Activated T-helper 1 cell treated with anti-CD3 and anti-CD28 coated beads, Interleukin-12 subunit alpha, Interleukin-12 subunit beta, Interleukin-2, Interleukin-4 antibody, amounts not matched to agents 30 ng/mL and 10 ng/mL and 1 ng/mL, durations not matched to agents 14 hours and 24 hours and 36 hours (primary cell): ENCODE measurements around the gene PMS2. TPM values are rescaled to one million over a fixed set of nuclear protein-coding genes. Genes with fewer than 3 reads are reported as not detected.
"Not testable (repeated sequence)": the region's sequence is repeated elsewhere in the genome, so short reads cannot be mapped to it uniquely, and the experiment has no call there.

Source experiments
- DNase-seq: peaks from one replicate; pipeline ENCODE4 v3.0.0; 2021; ENCODE audit warnings: low spot score
- H3K27ac Mint-ChIP-seq: one replicate; pipeline ENCODE4 v1.8.0; 2021; ENCODE audit warnings: mild to moderate bottlenecking, mixed read lengths
- H3K27me3 Mint-ChIP-seq: one replicate; pipeline ENCODE4 v1.8.0; 2022; ENCODE audit warnings: mild to moderate bottlenecking, moderate library complexity, mixed read lengths; ENCODE audit not compliant: insufficient read depth
- H3K36me3 Mint-ChIP-seq: one replicate; pipeline ENCODE4 v1.8.0; 2021; ENCODE audit warnings: low read depth, mixed read lengths
- H3K4me1 Mint-ChIP-seq: one replicate; pipeline ENCODE4 v1.8.0; 2021; ENCODE audit warnings: low read depth, mixed read lengths
- H3K4me3 Mint-ChIP-seq: one replicate; pipeline ENCODE4 v1.8.0; 2021; ENCODE audit warnings: mild to moderate bottlenecking, moderate library complexity, mixed read lengths
- H3K9me3 Mint-ChIP-seq: one replicate; pipeline ENCODE4 v1.8.0; 2021; ENCODE audit warnings: mixed read lengths
- intact Hi-C: fragments of 100-400 bp; cut with micrococcal nuclease; formaldehyde crosslinking; loops from one replicate; pipeline ENCODE4 v1.15.1; 2024
- total RNA-seq: library from RNA; stranded (reverse); gene quantifications from 2 replicates; pipeline ENCODE4 v1.2.3, GENCODE V29; 2022

The PMS2 gene
- 20.3 and 25.8 TPM in 2 replicates for total RNA-seq

GRCh38 chr7:6008668-6009611, at the start of gene PMS2, which contains the start of gene AIMP2:
Gene PMS2, minus strand, starts transcription at chr7:6009049. Its CDS starts 30 bp downstream, at chr7:6009019.
Gene AIMP2, plus strand, starts transcription at chr7:6009272. Its CDS starts 92 bp downstream, at chr7:6009364.
- Mint-ChIP-seq H3K27ac (peak within 1 kb of the TSS; percentile 91), H3K9me3 (no peaks in the 10 kb centered on the region), H3K27me3 (no peaks in the 10 kb centered on the region), H3K4me1 (peaks cover 18% of the 10 kb centered on the region), H3K36me3 (peaks cover 17% of the 10 kb centered on the region), H3K4me3 (peak within 1 kb of the TSS; percentile 89)
- DNase-seq, result peak; percentile 97
- intact Hi-C loops, result loop anchor here (5.0 kb wide), 2 partner anchors 438 to 1633 kb away; partner anchors contain the start of genes DAGLB and UMAD1

GRCh38 chr7:6057316-6058129, 48.7 kb upstream of the PMS2 start:
- H3K36me3 Mint-ChIP-seq, result peaks cover 5% of the 10 kb centered on the region
- DNase-seq, result no peak
- peaks cover 21% of the 10 kb centered on the region for H3K4me1 Mint-ChIP-seq
- H3K9me3 Mint-ChIP-seq, result no peaks in the 10 kb centered on the region
- intact Hi-C loops, result no loop called here
- H3K27me3 Mint-ChIP-seq, result no peaks in the 10 kb centered on the region
- peak overlapping the region; percentile 92 for H3K4me3 Mint-ChIP-seq
- H3K27ac Mint-ChIP-seq, result peak overlapping the region; percentile 55

- no peaks in the 10 kb centered on the region for H3K27me3 Mint-ChIP-seq
- peaks cover 6% of the 10 kb centered on the region for H3K36me3 Mint-ChIP-seq
- intact Hi-C loops, result no loop called here
- DNase-seq, result no peak
- no peak overlapping the region for H3K27ac Mint-ChIP-seq
- no peak overlapping the region for H3K4me3 Mint-ChIP-seq
- H3K9me3 Mint-ChIP-seq, result no peaks in the 10 kb centered on the region
- H3K4me1 Mint-ChIP-seq, result peaks cover 21% of the 10 kb centered on the region
Observed at GRCh38 chr7:6056616-6057015, 47.8 kb upstream of the PMS2 start.

GRCh38 chr7:6051185-6051584, 42.3 kb upstream of the PMS2 start:
- H3K27me3 Mint-ChIP-seq, intact Hi-C loops, H3K4me3 Mint-ChIP-seq, H3K27ac Mint-ChIP-seq, H3K9me3 Mint-ChIP-seq, DNase-seq, H3K4me1 Mint-ChIP-seq: not testable (repeated sequence)
- H3K36me3 Mint-ChIP-seq, result peaks cover 15% of the 10 kb centered on the region

- H3K4me3 Mint-ChIP-seq, result no peak overlapping the region
- no peaks in the 10 kb centered on the region for H3K27me3 Mint-ChIP-seq
- no peaks in the 10 kb centered on the region for H3K9me3 Mint-ChIP-seq
- no peak for DNase-seq
- intact Hi-C loops, result no loop called here
- H3K4me1 Mint-ChIP-seq, result no peaks in the 10 kb centered on the region
- peaks cover 14% of the 10 kb centered on the region for H3K36me3 Mint-ChIP-seq
- no peak overlapping the region for H3K27ac Mint-ChIP-seq
Observed at GRCh38 chr7:6049780-6050179, 40.9 kb upstream of the PMS2 start.

- Mint-ChIP-seq H3K4me1 (no peaks in the 10 kb centered on the region), H3K27me3 (no peaks in the 10 kb centered on the region), H3K27ac (no peak overlapping the region), H3K9me3 (no peaks in the 10 kb centered on the region), H3K4me3 (no peak overlapping the region), H3K36me3 (peaks cover 41% of the 10 kb centered on the region)
- intact Hi-C loops, result no loop called here
- no peak for DNase-seq
Observed at GRCh38 chr7:6035686-6036085, 26.8 kb upstream of the PMS2 start.

- Mint-ChIP-seq H3K27me3 (no peaks in the 10 kb centered on the region), H3K4me1 (no peaks in the 10 kb centered on the region), H3K27ac (no peak overlapping the region), H3K36me3 (peaks cover 38% of the 10 kb centered on the region), H3K4me3 (no peak overlapping the region), H3K9me3 (no peaks in the 10 kb centered on the region)
- intact Hi-C loops, result no loop called here
- DNase-seq, result no peak
Observed at GRCh38 chr7:6035165-6035564, 26.3 kb upstream of the PMS2 start.

- no peak overlapping the region for H3K4me3 Mint-ChIP-seq
- H3K27ac Mint-ChIP-seq, result no peak overlapping the region
- intact Hi-C loops, result no loop called here
- no peaks in the 10 kb centered on the region for H3K4me1 Mint-ChIP-seq
- no peak for DNase-seq
- H3K36me3 Mint-ChIP-seq, result peaks cover 39% of the 10 kb centered on the region
- no peaks in the 10 kb centered on the region for H3K27me3 Mint-ChIP-seq
- no peaks in the 10 kb centered on the region for H3K9me3 Mint-ChIP-seq
Observed at GRCh38 chr7:6032641-6033040, 23.8 kb upstream of the PMS2 start.

- Mint-ChIP-seq H3K27ac (no peak overlapping the region), H3K9me3 (no peaks in the 10 kb centered on the region), H3K36me3 (peaks cover 42% of the 10 kb centered on the region), H3K27me3 (no peaks in the 10 kb centered on the region), H3K4me3 (no peak overlapping the region), H3K4me1 (peaks cover 3% of the 10 kb centered on the region)
- intact Hi-C loops, result no loop called here
- DNase-seq, result no peak
Observed at GRCh38 chr7:6032167-6032566, 23.3 kb upstream of the PMS2 start.

GRCh38 chr7:6031567-6031966, 22.7 kb upstream of the PMS2 start:
- no peak overlapping the region for H3K4me3 Mint-ChIP-seq
- peak overlapping the region; percentile 19 for H3K27ac Mint-ChIP-seq
- DNase-seq, result no peak
- intact Hi-C loops, result no loop called here
- H3K27me3 Mint-ChIP-seq, result no peaks in the 10 kb centered on the region
- H3K4me1 Mint-ChIP-seq, result peaks cover 9% of the 10 kb centered on the region
- no peaks in the 10 kb centered on the region for H3K9me3 Mint-ChIP-seq
- H3K36me3 Mint-ChIP-seq, result peaks cover 42% of the 10 kb centered on the region

- no peak for DNase-seq
- Mint-ChIP-seq H3K9me3 (no peaks in the 10 kb centered on the region), H3K36me3 (peaks cover 40% of the 10 kb centered on the region), H3K27me3 (no peaks in the 10 kb centered on the region), H3K27ac (peak within 1 kb of the TSS; percentile 19), H3K4me1 (peaks cover 15% of the 10 kb centered on the region), H3K4me3 (no peak within 1 kb of the TSS)
- intact Hi-C loops, result no loop called here
Observed at GRCh38 chr7:6030988-6031387, 22.1 kb upstream of the PMS2 start, which contains the start of gene ANKRD61. Gene ANKRD61, plus strand, starts transcription at chr7:6031376. Its CDS starts 0 bp downstream, at chr7:6031376.

- Mint-ChIP-seq H3K27me3 (no peaks in the 10 kb centered on the region), H3K4me3 (no peak overlapping the region), H3K27ac (no peak overlapping the region), H3K9me3 (no peaks in the 10 kb centered on the region), H3K36me3 (peaks cover 35% of the 10 kb centered on the region), H3K4me1 (peaks cover 17% of the 10 kb centered on the region)
- DNase-seq, result no peak
- intact Hi-C loops, result no loop called here
Observed at GRCh38 chr7:6028563-6028962, 19.7 kb upstream of the PMS2 start.
